Stimulated activated naive CD4-positive, alpha-beta T cell (primary cell): ENCODE data around the gene TLR10.
"Not testable (repeated sequence)": the region's sequence is repeated elsewhere in the genome, so short reads cannot be mapped to it uniquely, and the experiment has no call there.

Experiments used
- DNase-seq, 6 experiments: peaks; one replicate each; lab custom pipeline; 2025; lab: John Stamatoyannopoulos, UW

Gene TLR10

DNA sequence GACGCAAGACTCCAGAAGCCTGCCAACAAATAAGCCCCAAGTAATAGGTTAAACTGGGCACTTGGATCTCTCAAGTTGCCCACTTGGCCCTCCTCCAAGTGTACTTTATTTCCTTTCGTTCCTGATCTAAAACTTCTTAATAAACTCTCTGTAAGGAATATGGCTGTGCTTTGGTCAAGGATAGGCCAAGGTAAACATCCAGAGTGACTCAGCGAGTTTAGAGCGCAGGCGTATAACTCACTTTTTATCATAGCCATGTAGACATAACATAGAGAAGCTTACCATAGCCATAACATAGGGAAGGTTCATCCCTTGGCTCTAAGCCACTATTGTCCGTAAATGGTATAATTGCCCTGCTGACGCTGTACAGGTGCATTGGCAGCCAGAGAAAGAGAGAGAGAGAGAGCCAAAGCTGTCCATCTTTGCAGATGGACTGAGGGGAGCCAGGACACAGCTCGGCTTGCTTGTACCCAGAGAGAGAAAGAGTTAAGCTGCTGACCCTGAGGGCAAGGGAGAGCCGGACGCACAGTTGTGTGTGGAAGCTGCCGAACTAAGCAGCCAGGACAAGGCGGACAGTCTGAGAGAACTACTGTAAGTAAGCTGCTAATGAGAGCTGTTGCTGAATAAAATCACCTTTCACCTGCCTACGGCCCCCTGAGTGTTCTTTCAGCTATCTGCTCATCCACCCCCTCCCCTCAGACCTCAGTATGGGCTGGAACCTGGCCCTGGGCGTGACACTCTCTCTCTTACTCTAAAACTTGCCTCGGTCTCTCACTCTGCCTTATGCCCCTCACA lies 20.0 kb upstream of the TLR10 start:
- DNase-seq, result peak in 1 of 6 experiments; percentile 3

GRCh38 chr4:38800961-38801450 lies 18.2 kb upstream of the TLR10 start:
- DNase-seq, result no peak

GRCh38 chr4:38800366-38800765 lies 17.6 kb upstream of the TLR10 start:
- no peak for DNase-seq

DNA sequence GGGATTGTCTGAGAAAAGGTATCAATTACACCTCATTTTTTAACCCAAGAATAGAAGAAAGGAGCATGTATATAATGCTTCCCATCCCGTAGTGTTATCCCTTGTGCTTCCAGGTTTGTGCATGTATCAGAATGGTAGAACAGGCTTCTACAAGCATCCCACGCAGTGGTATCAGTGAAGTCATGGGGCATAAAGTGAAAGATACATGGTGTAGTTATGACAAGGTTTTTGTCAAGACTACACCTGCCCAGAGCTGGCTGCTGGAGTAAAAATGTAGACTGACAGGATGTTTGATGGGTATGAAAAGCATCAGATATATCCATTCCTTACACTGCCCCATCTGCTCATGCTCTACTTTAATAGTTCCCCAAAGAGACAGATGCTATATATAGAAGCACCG lies 12.3 kb upstream of the TLR10 start:
- DNase-seq, result no peak

DNA sequence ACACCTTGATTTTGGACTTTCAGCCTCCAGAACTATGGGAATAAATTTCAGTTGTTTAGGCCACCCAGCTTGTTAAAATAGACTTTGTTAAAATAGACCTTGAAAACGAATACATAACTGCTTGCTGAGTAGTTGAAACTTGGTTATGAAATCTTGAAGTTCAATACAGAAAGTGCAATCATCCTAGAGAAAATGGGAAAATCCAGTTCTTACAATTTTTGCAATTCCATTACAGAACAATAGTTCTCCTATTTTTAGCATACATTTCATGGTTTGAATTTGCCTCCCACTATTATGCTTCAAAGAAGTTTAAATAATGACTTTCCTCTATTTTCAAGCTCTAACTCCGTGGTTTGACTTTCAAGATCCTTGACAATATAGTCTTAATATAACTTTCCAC lies 11.3 kb upstream of the TLR10 start:
- DNase-seq, result no peak

- no peak for DNase-seq
Measured at GRCh38 chr4:38791010-38791409, 8.2 kb upstream of the TLR10 start.

DNA sequence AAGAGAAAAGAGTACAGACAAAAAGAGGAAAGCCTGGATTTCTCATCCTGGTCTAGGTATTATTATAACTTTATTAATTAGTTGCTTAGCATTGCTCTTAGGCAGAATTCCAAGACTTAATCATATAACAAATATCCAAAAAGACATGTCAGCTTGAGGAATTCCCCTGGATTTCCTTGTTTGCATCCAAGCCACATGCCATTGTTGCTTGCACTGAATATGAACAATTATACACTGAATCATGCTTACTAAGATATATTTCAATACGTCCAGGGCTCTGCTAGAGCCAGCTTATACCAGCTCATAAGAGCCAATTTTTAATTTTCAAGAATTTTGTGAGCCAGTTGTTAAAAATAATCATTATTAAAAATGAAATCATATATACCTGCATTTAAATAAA lies 5.5 kb upstream of the TLR10 start:
- DNase-seq, result no peak

DNA sequence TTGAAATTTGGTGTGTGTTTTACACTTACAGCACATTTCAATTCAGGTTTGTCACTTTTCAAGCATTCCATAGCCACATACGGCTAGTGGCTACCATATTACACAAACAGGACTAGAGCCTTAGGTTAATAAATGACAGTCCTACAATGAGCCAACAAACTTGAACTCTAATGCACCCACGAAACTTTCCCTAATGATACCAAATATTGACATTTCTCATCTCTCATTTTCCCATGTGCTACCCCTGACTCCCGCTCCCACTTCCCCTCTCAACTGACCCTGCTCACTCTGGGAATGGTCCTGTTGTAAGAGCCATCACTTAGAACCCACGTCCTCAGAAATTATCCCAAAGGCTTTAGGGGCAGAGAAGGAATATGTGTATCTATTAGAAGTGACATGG lies 4.9 kb upstream of the TLR10 start:
- no peak for DNase-seq

DNA sequence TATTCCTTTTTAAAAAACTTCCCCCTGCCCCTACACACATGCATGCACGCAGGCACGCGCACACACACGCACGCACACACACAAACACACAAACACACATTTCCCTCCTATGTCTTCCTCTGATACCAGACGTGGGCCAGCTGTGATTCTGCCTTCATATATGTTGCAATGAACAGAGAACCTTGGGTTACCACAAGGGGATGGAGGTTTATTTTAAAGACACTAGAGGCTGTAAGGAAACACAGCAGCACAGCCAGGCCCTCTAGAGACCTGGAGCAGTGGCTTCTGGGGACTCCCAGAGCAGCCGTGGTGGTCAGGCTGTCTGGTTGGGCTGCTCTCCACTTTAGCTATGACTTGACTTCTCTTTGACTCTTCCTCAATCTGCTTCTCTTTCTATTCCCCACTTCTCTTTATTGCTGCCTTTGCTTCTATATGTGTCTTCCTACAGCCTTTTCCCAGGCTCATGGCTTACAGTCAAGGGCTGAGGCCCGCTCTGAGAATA lies 3.2 kb upstream of the TLR10 start:
- DNase-seq, result no peak

DNA sequence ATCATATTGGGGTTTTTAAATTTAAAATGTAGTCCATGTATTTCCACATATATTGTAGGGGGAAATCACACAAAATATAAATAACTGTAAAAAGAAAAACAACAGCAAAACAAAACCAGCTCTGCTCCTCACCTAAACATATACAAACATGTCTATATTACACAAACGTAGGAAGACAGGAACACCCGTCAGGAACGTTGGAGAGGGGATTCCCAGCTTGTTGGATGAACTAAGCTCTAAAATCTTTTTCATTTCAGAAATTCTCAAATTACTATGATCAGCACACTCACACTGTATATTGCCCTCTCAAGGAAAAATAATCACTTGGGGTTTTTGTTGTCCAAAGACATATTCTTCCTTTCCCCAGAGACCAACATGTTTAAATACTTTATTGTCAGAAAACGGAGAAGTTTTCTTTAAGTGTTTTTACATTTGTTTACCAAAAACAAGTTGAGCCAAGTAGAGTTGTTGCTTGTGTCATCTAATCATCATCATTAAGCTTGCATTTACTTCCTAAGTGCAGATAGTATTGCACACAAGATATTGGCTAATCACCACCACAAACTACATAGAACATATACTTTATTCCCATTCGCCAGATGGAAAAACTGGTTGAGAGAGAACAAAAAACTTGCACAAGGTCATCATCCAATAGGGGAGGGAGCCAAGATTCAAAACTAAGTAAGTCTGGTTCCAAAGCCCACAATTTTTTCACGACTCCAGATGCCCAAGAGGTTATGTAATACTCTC lies 2.4 kb upstream of the TLR10 start:
- DNase-seq, result no peak

DNA sequence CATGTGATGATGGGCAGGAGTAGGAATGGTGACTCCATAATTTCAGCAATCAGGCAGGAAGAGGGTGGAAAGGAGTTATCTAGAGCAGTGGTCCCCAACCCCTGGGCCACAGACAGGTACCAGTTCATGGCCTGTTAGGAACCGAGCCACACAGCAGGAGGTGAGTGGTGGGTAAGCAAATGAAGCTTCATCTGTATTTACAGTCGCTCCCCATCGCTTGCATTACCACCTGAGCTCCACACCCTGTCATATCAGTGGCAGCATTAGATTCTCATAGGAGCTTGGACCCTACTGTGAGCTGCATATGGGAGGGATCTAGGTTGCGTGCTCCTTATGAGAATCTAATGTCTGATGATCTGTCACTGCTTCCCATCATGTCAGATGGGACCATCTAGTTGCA lies 1.4 kb upstream of the TLR10 start:
- DNase-seq, result no peak

- no peak for DNase-seq
Measured at GRCh38 chr4:38783109-38783460, 295 bp upstream of the TLR10 start.

- DNase-seq, result no peak
Measured at GRCh38 chr4:38781854-38782261, 932 bp downstream of the TLR10 start.

- DNase-seq, result no peak
Measured at GRCh38 chr4:38780833-38781484, 1.8 kb downstream of the TLR10 start.

DNA sequence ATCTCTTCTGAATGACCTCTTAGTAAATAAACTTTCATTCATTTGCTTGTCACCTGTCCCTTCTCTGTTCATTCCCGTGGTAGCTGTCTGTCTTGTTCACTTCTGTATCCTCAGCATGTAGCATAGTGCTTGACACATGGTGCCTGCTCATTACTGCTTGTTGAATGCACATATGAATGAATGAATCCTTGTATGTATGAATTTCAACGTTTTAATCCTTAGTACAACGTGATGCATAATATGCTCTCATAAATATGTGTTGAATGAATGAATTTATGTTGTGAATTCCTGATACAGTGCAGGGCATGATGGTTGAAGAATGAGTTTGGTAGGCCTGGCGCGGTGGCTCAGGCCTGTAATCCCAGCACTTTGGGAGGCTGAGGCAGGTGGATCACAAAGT lies 3.0 kb downstream of the TLR10 start:
- no peak for DNase-seq

DNA sequence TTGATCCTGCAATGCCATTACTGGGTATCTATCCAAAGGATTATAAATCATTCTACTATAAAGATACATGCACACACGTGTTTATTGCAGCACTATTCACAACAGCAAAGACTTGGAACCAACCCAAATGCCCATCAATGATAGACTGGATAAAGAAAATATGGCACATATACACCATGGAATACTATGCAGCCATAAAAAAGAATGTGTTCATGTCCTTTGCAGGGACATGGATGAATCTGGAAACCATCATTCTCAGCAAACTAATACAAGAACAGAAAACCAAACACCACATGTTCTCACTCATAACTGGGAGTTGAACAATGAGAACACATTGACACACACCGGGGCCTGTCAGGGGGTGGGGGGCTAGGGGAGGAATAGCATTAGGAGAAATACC lies 4.9 kb downstream of the TLR10 start:
- not testable (repeated sequence) for DNase-seq

DNA sequence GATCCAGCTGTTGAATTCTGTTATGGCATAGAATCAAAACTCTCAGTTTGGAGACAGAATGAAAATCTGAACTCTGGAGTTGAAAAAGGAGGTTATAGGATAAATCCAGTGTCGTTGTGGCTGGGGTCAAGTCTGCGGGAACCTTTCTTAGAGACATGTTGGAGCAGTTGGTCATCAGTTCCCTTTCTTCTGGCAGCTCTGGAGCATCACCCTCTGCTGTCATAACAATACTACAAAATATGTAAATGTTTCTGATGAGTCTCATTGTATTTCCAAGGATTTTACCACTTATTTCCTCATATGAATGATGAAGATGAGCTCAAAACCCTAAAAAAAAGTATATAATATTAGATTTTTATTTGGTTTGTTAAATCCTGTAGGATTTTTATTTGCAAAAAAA lies 7.5 kb downstream of the TLR10 start:
- DNase-seq, result no peak

DNA sequence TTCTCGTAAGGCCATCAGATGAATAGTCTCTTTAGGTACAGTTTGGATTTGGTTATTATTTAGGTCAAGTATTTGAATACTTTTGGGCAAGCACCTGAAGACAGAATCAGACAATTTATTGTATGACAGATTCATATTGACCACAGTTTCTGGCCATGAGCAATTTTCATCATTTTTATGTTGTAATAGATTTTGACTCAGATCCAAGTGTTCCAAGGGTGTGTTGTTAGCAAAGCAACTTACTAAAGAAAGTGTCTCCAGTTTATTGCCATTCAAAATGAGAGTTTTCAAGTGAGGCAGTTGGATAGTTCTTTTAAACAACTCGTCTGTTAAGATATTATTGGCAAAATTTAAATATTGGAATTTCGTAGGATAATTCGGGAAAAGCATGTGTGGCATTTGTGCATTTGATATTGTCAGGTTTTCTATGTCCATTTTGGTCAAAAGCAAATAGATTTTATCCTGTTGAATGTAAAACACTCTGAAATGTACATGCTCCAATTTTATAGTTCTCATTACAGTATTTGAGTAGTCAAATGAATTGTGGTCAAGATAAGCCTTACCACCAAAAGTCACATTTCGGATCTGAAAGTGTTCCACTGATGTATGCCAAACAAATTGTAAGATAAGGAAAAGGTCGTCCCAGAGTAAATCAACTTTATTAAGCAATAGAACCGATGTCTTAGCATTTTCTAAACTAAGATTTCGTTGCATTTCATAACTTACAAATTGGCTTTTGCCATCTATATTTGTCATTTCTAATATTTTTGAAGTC lies 8.4 kb downstream of the TLR10 start:
- no peak for DNase-seq

DNA sequence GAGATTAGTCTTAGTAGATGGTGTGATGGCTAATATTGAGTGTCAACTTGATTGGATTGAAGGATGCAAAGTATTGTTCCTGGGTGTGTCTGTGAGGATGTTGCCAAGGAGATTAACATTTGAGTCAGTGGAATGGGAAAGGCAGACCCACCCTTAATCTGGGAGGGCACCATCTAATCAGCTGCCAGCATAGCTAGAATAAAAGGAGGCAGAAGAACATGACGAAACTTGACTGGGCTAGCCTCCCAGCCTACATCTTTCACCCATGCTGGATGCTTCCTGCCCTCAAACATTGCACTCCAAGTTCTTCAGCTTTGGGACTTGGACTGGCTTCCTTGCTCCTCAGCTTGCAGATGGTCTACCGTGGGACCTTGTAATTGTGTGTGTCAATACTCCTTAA lies 12.5 kb downstream of the TLR10 start:
- not testable (repeated sequence) for DNase-seq

GRCh38 chr4:38769857-38770256 lies 12.9 kb downstream of the TLR10 start:
- no peak for DNase-seq

DNA sequence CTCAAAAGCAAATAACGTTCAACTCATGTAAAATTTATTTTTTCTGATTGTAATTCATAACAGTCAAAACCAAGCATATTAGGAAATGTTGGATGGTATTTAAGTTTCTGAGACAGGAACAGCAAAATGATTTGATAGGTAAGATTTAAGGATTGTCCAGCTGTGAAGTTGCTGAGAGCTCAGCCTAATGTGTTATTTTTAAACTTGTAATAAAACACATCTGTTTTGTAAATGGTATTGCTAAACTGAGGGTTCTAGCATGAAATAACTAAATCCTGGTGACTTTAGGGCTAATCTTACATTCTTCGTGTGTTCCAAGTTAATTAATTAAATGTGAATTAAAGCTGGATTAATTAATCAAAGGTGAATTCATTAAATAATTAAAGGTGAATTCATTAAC lies 13.3 kb downstream of the TLR10 start:
- DNase-seq, result no peak

DNA sequence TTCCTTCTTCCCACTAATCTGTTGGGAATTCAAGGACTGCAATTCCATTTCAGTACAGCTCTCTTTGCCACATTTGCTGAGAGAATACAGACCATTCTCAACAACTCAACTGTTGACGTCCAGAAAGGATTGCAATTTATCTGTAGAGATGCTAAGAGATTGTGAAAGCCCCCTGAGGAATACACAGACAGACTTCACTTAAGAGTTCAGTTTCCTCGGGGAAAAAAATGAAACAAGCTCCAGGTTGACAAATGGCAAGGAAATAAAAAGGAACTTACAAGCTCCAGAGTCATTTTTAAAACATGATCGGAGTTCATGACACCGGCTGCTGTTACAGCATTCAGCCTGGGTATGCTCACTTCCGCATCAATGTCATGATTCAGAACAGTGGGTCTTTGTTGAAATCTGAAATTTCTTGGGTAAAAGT lies 13.8 kb downstream of the TLR10 start:
- no peak for DNase-seq
